ENCODE results near the gene RTL9.
"Not testable (repeated sequence)": the region's sequence is repeated elsewhere in the genome, so short reads cannot be mapped to it uniquely, and the experiment has no call there.

Gene RTL9

GRCh38 chrX:110404376-110404775 lies 45.7 kb downstream of the RTL9 start:
- no peak for DNase-seq (ENCODE audit: low read depth in 3 of 3, low spot score in 1 of 3)

- DNase-seq (ENCODE audit: low read depth in 3 of 3, low spot score in 1 of 3): not testable (repeated sequence)
Observed at GRCh38 chrX:110406250-110406649, 47.6 kb downstream of the RTL9 start.

GRCh38 chrX:110406822-110407221 lies 48.2 kb downstream of the RTL9 start:
- no peak for DNase-seq (ENCODE audit: low read depth in 3 of 3, low spot score in 1 of 3)

- DNase-seq (ENCODE audit: low read depth in 3 of 3, low spot score in 1 of 3): peak in 1 of 3 donors; percentile 5
Observed at GRCh38 chrX:110407910-110408545, 49.4 kb downstream of the RTL9 start.

Measured in stimulated activated CD4-positive, alpha-beta T cell treated with anti-CD3 and anti-CD28 coated beads, TNF-alpha, amount 100 ng/mL, for 1 hour (primary cell).